ENCODE results near the gene STK11. TPM values are rescaled to one million over a fixed set of nuclear protein-coding genes. Genes with fewer than 3 reads are reported as not detected.

Gene STK11
- total and polyA plus RNA-seq, 7 donors: 64.9 to 133 (median 85.9) TPM

DNA sequence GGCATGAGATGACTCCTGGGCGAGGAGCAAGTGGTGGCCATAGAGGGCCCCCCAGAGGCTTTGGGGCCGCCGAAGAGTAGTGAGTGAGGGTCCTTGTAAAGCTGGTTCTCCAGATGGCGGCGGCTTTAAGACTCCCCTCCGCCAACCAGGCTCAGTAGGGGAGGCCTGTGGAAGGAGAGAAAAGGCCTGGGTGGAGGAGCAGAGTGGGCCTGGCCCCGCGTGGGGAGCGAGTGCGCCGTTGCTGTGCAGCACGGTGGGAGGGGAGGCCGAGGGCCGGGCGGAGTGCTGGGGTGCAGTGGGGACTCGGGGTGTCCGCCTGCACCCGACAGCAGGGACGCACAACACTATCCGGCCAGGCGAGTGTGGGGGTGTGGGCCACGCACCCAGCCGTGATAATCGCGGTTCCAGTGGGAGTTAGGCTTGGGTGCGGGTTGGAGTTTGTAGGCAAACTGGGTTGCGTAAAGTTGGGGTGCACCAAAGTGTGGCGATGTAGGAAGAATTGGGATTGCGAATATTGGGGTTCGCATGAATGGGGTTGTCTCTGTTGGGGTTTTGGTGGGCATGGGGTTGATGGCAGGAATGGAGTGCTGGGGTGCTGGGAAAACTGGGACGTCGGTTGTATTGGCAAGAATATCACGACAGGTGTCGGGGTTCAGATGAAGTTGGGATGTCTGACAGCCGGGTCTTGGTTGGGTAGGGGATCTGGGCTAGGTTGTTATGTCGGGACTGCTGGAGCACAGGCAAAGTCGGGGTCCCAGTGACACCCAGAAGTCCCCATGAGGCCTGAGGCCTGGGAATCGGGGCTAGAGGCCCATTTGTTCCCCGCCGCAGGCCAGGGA, 62.9 kb downstream of the STK11 start:
- Histone ChIP-seq H3K4me3 (peak overlapping the region; percentile 87), H3K27me3 (ENCODE audit: insufficient read depth in 3 of 3, low read length in 2 of 3) (no peaks in the 10 kb centered on the region), H3K27ac (peak overlapping the region; percentile 99), H3K9me3 (no peaks in the 10 kb centered on the region), H3K36me3 (ENCODE audit: insufficient read depth in 1 of 2, low read depth in 1 of 2) (peaks cover 4 to 33% of the 10 kb centered on the region in 2 donors), H3K4me1 (peaks cover 60% of the 10 kb centered on the region)
- 46 to 49% (median 47%) methylated on average over 40 of the region's 40 CpGs for WGBS, 3 donors
- ATAC-seq (no peak), DNase-seq (peak; percentile 46 to 72)
- intact Hi-C loops (cut with DNase I): no loop called here
- TF ChIP-seq, protein P1, sequence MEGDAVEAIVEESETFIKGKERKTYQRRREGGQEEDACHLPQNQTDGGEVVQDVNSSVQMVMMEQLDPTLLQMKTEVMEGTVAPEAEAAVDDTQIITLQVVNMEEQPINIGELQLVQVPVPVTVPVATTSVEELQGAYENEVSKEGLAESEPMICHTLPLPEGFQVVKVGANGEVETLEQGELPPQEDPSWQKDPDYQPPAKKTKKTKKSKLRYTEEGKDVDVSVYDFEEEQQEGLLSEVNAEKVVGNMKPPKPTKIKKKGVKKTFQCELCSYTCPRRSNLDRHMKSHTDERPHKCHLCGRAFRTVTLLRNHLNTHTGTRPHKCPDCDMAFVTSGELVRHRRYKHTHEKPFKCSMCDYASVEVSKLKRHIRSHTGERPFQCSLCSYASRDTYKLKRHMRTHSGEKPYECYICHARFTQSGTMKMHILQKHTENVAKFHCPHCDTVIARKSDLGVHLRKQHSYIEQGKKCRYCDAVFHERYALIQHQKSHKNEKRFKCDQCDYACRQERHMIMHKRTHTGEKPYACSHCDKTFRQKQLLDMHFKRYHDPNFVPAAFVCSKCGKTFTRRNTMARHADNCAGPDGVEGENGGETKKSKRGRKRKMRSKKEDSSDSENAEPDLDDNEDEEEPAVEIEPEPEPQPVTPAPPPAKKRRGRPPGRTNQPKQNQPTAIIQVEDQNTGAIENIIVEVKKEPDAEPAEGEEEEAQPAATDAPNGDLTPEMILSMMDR (IDR thresholded peaks at IDR 0.05): no peak

GRCh38 chr19:1269065-1269477, 63.5 kb downstream of the STK11 start, which contains the start of gene CIRBP:
CIRBP (plus strand) TSS chr19:1269332; CDS start chr19:1270934, 1,602 bp downstream.
- peaks cover 66% of the 10 kb centered on the region for H3K4me1 ChIP-seq
- peaks cover 4 to 39% of the 10 kb centered on the region in 2 donors for H3K36me3 ChIP-seq (ENCODE audit: insufficient read depth in 1 of 2, low read depth in 1 of 2)
- H3K27ac ChIP-seq: peak within 1 kb of the TSS; percentile 99
- peak; percentile 68 to 79 (median 73) for ATAC-seq
- intact Hi-C loops (cut with DNase I): no loop called here
- H3K9me3 ChIP-seq: no peaks in the 10 kb centered on the region
- TF ChIP-seq, protein P1 (IDR thresholded peaks at IDR 0.05): no peak
- DNase-seq: peak; percentile 100
- WGBS, 3 donors: 0 to 1% (median 0%) methylated on average over 46 to 50 of the region's 50 CpGs
- no peaks in the 10 kb centered on the region for H3K27me3 ChIP-seq (ENCODE audit: insufficient read depth in 3 of 3, low read length in 2 of 3)
- peak within 1 kb of the TSS; percentile 87 for H3K4me3 ChIP-seq

- TF ChIP-seq, protein P1 (IDR thresholded peaks at IDR 0.05): no peak
- Histone ChIP-seq H3K4me3 (peak overlapping the region; percentile 87), H3K4me1 (peaks cover 72% of the 10 kb centered on the region), H3K27me3 (ENCODE audit: insufficient read depth in 3 of 3, low read length in 2 of 3) (no peaks in the 10 kb centered on the region), H3K36me3 (ENCODE audit: insufficient read depth in 1 of 2, low read depth in 1 of 2) (peaks cover 8 to 45% of the 10 kb centered on the region in 2 donors), H3K9me3 (no peaks in the 10 kb centered on the region), H3K27ac (peak overlapping the region; percentile 99)
- DNase-seq: peak; percentile 89 to 96
- ATAC-seq: peak; percentile 42 to 55 (median 48)
- intact Hi-C loops (cut with DNase I): loop anchor here in 1 of 2 donors (10.0 kb wide), 1 partner anchor 145 kb away; no protein-coding TSS in a partner anchor
- 0 to 1% (median 1%) methylated on average over 44 to 64 of the region's 64 CpGs for WGBS, 3 donors
Measured at GRCh38 chr19:1269478-1270212, 64.1 kb downstream of the STK11 start.

GRCh38 chr19:1270213-1270853, 64.8 kb downstream of the STK11 start:
- peaks cover 78% of the 10 kb centered on the region for H3K4me1 ChIP-seq
- DNase-seq (peak; percentile 56 to 80), ATAC-seq (peak; percentile 5 to 28 (median 18))
- TF ChIP-seq, protein P1 (IDR thresholded peaks at IDR 0.05): no peak
- no peaks in the 10 kb centered on the region for H3K9me3 ChIP-seq
- H3K36me3 ChIP-seq (ENCODE audit: insufficient read depth in 1 of 2, low read depth in 1 of 2): peaks cover 8 to 51% of the 10 kb centered on the region in 2 donors
- peak overlapping the region; percentile 99 for H3K27ac ChIP-seq
- 15 to 21% (median 18%) methylated on average over 8 of the region's 8 CpGs for WGBS, 3 donors
- H3K4me3 ChIP-seq: peak overlapping the region; percentile 87
- H3K27me3 ChIP-seq (ENCODE audit: insufficient read depth in 3 of 3, low read length in 2 of 3): no peaks in the 10 kb centered on the region
- intact Hi-C loops (cut with DNase I): loop anchor here in 1 of 2 donors (10.0 kb wide), 1 partner anchor 144 kb away; no protein-coding TSS in a partner anchor
